T-helper 17 cell (primary cell): ENCODE measurements around the gene FKBP3. TPM values are rescaled to one million over a fixed set of nuclear protein-coding genes. Genes with fewer than 3 reads are reported as not detected.

Experiments used
- ATAC-seq: fragments of 150-1000 bp; cut with Tn5 transposase; 2 replicates; pipeline ENCODE4 v1.10.0; 2021; ENCODE audit warnings: mild to moderate bottlenecking, moderate library complexity
- DNase-seq, 3 donors: peaks; one replicate each; pipeline versions ENCODE4 v3.0.0 to v3.0.0-alpha.2; 2020 to 2021
- H3K9me3 ChIP-seq: one replicate; pipeline ENCODE4 v1.7.0; 2013; ENCODE audit warnings: low read length, mild to moderate bottlenecking; ENCODE audit not compliant: control insufficient read depth, poor library complexity, severe bottlenecking
- H3K27ac Mint-ChIP-seq: one replicate; pipeline ENCODE4 v1.8.0; 2022; ENCODE audit warnings: mild to moderate bottlenecking, moderate library complexity, mixed read lengths
- H3K27me3 Mint-ChIP-seq: one replicate; pipeline ENCODE4 v1.8.0; 2022; ENCODE audit warnings: mixed read lengths
- H3K36me3 Mint-ChIP-seq: one replicate; pipeline ENCODE4 v1.8.0; 2022; ENCODE audit warnings: low read depth, mixed read lengths
- H3K4me1 Mint-ChIP-seq: one replicate; pipeline ENCODE4 v1.8.0; 2022; ENCODE audit warnings: mild to moderate bottlenecking, mixed read lengths
- H3K4me3 Mint-ChIP-seq: one replicate; pipeline ENCODE4 v1.8.0; 2022; ENCODE audit warnings: mild to moderate bottlenecking, moderate library complexity, mixed read lengths
- total RNA-seq, 4 donors: library from RNA in 2 of 4; stranded (reverse) in 2 of 4; gene quantifications; one replicate each; pipeline ENCODE4 v1.2.3 and lab custom pipeline; 2022 to 2026

Gene FKBP3
- total RNA-seq, 2 donors from 2014 or later: 30.1 to 31.4 TPM

DNA sequence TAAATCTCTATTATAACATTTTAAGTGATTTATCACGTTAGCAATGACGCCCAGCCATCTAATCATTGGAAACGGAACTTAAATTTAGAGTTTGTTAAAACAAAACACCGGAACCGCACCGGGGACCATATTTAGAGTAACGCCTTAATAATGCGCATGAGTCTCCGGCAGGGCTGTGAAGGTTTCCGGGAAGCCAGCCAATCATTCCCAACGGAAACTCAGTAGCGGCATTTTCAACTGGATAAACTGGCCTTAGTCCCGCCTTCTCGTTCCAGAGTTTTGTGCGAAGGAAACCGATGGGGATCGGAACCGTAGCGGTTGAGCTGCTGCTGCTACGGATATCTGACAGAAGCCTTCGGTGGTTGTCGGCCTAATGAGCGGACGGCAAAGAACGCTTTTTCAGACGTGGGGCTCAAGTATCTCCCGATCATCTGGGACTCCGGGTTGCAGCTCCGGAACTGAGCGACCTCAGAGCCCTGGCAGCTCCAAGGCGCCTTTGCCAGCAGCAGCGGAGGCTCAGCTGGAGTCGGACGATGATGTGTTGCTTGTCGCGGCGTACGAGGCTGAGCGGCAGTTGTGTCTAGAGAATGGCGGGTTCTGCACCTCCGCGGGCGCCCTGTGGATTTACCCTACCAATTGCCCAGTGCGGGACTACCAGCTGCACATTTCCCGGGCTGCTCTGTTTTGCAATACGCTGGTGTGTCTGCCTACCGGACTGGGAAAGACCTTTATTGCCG is 1.5 kb upstream of the FKBP3 start, which contains the start of gene FANCM:
Gene FANCM, plus strand, starts transcription at position 272 of the 737 bp plus-strand sequence. Its CDS starts 102 bp downstream, at position 374.
- ATAC-seq (peak; percentile 58), DNase-seq (peak; percentile 61 to 79 (median 68))
- no peaks in the 10 kb centered on the region for H3K27me3 Mint-ChIP-seq
- peaks cover 31% of the 10 kb centered on the region for H3K4me1 Mint-ChIP-seq
- H3K27ac Mint-ChIP-seq: peak within 1 kb of the TSS; percentile 99
- H3K36me3 Mint-ChIP-seq: no peaks in the 10 kb centered on the region
- H3K4me3 Mint-ChIP-seq: peak within 1 kb of the TSS; percentile 99
- no peaks in the 10 kb centered on the region for H3K9me3 ChIP-seq

GRCh38 chr14:45135156-45135555 is 875 bp upstream of the FKBP3 start:
- DNase-seq: no peak
- H3K9me3 ChIP-seq: no peaks in the 10 kb centered on the region
- no peak for ATAC-seq
- H3K27ac Mint-ChIP-seq: peak overlapping the region; percentile 99
- no peaks in the 10 kb centered on the region for H3K36me3 Mint-ChIP-seq
- H3K27me3 Mint-ChIP-seq: no peaks in the 10 kb centered on the region
- H3K4me3 Mint-ChIP-seq: peak overlapping the region; percentile 99
- peaks cover 31% of the 10 kb centered on the region for H3K4me1 Mint-ChIP-seq

- peaks cover 28% of the 10 kb centered on the region for H3K4me1 Mint-ChIP-seq
Observed at GRCh38 chr14:45133683-45134050, 614 bp downstream of the FKBP3 start.

DNA sequence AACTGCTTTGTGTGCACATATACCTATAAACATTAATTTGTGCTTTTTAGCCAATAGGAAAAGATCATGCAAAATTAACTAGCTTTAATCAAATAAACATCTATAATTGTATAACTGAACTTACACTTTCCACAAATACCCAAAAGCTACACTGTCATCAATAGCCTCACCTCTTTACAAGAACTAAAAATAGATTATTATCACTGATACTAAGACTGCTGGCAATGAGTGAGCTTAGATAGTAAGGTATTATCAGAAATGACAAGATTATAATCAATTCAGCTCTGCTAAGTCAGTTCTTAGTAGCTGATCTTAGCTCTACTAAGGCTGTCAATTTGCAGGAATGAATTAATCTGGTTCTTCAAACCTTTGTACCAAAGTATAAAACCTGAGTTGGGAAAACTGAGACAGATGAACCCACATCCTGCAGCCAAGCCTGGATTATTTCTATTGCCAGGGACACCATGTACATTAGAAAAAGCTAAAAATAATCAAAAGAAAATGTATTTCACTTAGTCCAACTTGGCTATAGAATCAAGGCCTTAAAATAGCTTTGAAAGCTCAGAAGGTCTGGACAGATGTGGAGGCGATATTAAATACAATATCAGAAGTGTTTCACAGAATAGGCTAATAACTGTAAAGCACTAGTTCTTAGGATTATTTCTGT is 5.2 kb downstream of the FKBP3 start:
- no peak overlapping the region for H3K4me3 Mint-ChIP-seq
- no peaks in the 10 kb centered on the region for H3K9me3 ChIP-seq
- peaks cover 18% of the 10 kb centered on the region for H3K4me1 Mint-ChIP-seq
- no peak overlapping the region for H3K27ac Mint-ChIP-seq
- peaks cover 6% of the 10 kb centered on the region for H3K36me3 Mint-ChIP-seq
- H3K27me3 Mint-ChIP-seq: no peaks in the 10 kb centered on the region
- ATAC-seq (no peak), DNase-seq (no peak)

More at GRCh38 chr14:45133683-45134050, 614 bp downstream of the FKBP3 start:
- ATAC-seq (no peak), DNase-seq (no peak)
- no peaks in the 10 kb centered on the region for H3K36me3 Mint-ChIP-seq
- no peaks in the 10 kb centered on the region for H3K9me3 ChIP-seq
- H3K4me3 Mint-ChIP-seq: peak overlapping the region; percentile 99
- peak overlapping the region; percentile 99 for H3K27ac Mint-ChIP-seq
- H3K27me3 Mint-ChIP-seq: no peaks in the 10 kb centered on the region

GRCh38 chr14:45125754-45126153 is 8.5 kb downstream of the FKBP3 start:
- no peak overlapping the region for H3K4me3 Mint-ChIP-seq
- no peaks in the 10 kb centered on the region for H3K9me3 ChIP-seq
- ATAC-seq: no peak
- DNase-seq: no peak
- H3K4me1 Mint-ChIP-seq: peaks cover 8% of the 10 kb centered on the region
- H3K36me3 Mint-ChIP-seq: peaks cover 6% of the 10 kb centered on the region
- no peak overlapping the region for H3K27ac Mint-ChIP-seq
- H3K27me3 Mint-ChIP-seq: no peaks in the 10 kb centered on the region

- Mint-ChIP-seq H3K27ac (no peak overlapping the region), H3K4me3 (no peak overlapping the region), H3K27me3 (no peaks in the 10 kb centered on the region), H3K36me3 (peaks cover 9% of the 10 kb centered on the region), H3K4me1 (peaks cover 9% of the 10 kb centered on the region)
- DNase-seq (no peak), ATAC-seq (no peak)
- H3K9me3 ChIP-seq: no peaks in the 10 kb centered on the region
Observed at GRCh38 chr14:45123271-45123670, 11.0 kb downstream of the FKBP3 start.

GRCh38 chr14:45120096-45120495 is 14.2 kb downstream of the FKBP3 start:
- peaks cover 3% of the 10 kb centered on the region for H3K36me3 Mint-ChIP-seq
- ATAC-seq (no peak), DNase-seq (no peak)
- no peaks in the 10 kb centered on the region for H3K27me3 Mint-ChIP-seq
- H3K4me3 Mint-ChIP-seq: no peak overlapping the region
- no peaks in the 10 kb centered on the region for H3K9me3 ChIP-seq
- peak overlapping the region; percentile 24 for H3K27ac Mint-ChIP-seq
- H3K4me1 Mint-ChIP-seq: peaks cover 4% of the 10 kb centered on the region

GRCh38 chr14:45118594-45118993 is 15.7 kb downstream of the FKBP3 start:
- DNase-seq: no peak
- H3K27ac Mint-ChIP-seq: no peak overlapping the region
- H3K36me3 Mint-ChIP-seq: peaks cover 5% of the 10 kb centered on the region
- no peak for ATAC-seq
- H3K4me3 Mint-ChIP-seq: no peak overlapping the region
- H3K9me3 ChIP-seq: no peaks in the 10 kb centered on the region
- peaks cover 4% of the 10 kb centered on the region for H3K4me1 Mint-ChIP-seq
- no peaks in the 10 kb centered on the region for H3K27me3 Mint-ChIP-seq

DNA sequence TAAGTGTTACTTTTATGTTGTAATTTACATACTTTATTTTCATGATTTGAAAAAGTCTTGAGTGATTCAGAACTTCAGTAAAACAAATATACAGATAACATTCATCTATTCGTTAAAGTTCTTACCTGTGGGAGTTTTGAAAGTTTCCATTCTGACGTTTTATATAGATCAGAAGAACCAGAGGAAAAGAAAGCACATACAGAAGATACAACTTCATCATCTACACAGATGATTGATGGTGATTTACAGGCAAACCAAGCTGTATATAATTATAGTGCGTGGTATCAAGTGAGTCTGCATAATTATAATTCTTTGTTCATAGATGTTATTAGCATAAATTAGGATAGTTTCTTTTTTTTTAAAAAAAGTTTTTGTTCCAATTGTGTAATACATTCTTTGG is 20.0 kb downstream of the FKBP3 start:
- H3K4me1 Mint-ChIP-seq: peaks cover 10% of the 10 kb centered on the region
- DNase-seq (no peak), ATAC-seq (no peak)
- H3K36me3 Mint-ChIP-seq: peaks cover 9% of the 10 kb centered on the region
- peak overlapping the region; percentile 88 for H3K27ac Mint-ChIP-seq
- H3K9me3 ChIP-seq: no peaks in the 10 kb centered on the region
- no peak overlapping the region for H3K4me3 Mint-ChIP-seq
- H3K27me3 Mint-ChIP-seq: no peaks in the 10 kb centered on the region

DNA sequence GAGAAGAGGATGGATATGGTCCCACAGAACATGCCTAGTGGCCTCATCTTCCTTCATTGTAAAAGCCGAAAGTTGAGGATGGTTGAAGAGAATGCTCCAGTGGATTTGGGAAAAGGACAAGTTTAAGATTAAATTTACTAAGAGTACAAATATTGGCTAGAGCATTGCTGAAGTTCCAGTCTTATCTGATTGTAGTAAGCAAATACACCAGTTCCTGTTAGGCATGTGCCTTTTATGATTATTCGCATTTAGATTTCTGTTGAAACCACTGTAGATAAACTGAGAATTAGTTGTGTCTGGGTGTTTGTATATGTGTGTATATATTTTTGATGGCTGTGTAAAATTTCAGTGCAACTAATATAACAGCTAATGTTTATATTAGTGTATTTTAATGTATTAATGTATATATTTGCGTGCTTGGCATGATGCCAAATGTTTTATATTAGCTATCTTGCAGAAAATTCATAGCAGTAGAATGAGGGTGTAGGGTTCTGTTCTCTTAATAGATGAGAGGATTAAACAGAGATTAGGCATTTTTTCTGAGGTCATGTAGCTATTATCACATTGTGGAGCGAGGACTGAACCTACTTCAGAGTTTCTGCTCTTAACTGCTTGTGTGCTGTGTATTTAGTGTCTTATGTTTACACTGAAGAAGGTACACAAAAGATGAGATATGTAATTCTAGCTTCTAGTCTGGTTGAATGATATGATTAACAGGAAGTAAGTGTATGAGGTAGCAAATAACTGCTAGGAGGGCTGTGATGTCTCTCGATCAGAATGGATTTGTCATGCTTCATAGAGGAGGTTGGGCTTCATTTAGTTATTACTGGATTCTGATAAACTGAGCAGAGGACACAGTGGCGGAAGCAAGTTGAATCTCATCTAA is 21.1 kb downstream of the FKBP3 start:
- H3K27me3 Mint-ChIP-seq: no peaks in the 10 kb centered on the region
- peak overlapping the region; percentile 88 for H3K27ac Mint-ChIP-seq
- ATAC-seq (no peak), DNase-seq (no peak)
- peak overlapping the region; percentile 59 for H3K4me3 Mint-ChIP-seq
- peaks cover 12% of the 10 kb centered on the region for H3K36me3 Mint-ChIP-seq
- no peaks in the 10 kb centered on the region for H3K9me3 ChIP-seq
- H3K4me1 Mint-ChIP-seq: peaks cover 13% of the 10 kb centered on the region

DNA sequence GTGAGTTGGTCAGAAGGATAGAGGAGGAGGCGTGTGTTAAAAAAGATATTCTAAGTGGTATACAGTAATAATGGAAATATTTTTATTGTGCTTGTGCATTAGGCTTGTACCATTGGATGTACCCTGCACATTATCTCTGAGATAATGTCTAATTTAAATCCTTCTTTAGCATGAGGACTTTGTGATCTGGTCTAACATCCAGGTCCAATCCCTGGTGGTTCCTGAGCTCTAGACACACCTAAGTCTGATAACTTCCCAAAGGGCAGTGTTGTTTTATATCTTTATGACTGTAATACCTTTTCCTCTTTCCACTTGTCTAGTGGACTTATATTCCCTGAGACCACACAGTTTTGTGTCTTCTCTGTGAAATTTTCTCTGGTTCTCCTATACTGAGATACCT is 29.7 kb downstream of the FKBP3 start:
- H3K4me1 Mint-ChIP-seq: peaks cover 7% of the 10 kb centered on the region
- H3K27me3 Mint-ChIP-seq: no peaks in the 10 kb centered on the region
- H3K27ac Mint-ChIP-seq: no peak overlapping the region
- ATAC-seq (no peak), DNase-seq (no peak)
- H3K9me3 ChIP-seq: no peaks in the 10 kb centered on the region
- peaks cover 8% of the 10 kb centered on the region for H3K36me3 Mint-ChIP-seq
- H3K4me3 Mint-ChIP-seq: no peak overlapping the region

DNA sequence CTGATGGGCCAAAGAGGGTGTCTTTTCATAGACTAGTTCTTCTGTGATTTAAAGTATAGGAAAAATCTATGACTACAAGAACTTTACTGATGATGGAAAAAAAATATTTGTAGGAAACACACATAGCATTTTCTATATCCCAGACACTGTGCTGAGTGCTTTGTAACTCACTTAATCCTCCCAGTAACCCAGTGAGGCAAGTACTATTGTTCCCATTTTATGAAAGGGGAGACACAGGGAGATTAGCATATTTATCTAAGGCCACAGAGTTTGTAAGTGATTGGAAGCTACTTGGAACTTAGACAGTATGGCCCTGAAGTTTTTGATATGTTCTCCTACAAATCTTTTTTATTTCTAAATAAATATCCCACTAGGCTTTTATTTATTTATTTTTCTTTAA is 30.5 kb downstream of the FKBP3 start:
- Mint-ChIP-seq H3K27me3 (no peaks in the 10 kb centered on the region), H3K27ac (no peak overlapping the region), H3K4me3 (no peak overlapping the region), H3K36me3 (peaks cover 6% of the 10 kb centered on the region), H3K4me1 (peaks cover 5% of the 10 kb centered on the region)
- ATAC-seq (no peak), DNase-seq (no peak)
- no peaks in the 10 kb centered on the region for H3K9me3 ChIP-seq

DNA sequence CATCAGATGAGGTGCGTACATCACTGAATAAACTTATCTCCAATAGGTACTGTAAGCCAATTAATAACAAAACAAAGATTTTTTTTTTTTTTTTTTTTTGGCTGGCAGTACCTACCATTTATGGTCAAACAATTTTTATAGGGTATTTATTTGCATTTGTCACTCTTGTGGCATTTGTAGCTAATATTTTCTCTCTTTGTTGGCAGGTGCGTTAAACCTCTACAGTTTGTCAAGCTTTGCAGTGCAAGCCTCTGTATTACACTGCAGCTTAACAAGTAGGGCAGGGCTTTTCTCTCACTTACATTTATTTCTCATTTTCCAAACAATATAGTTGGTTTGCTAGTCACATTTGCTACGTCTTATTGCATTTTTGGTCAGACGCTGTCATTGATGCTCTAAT is 38.1 kb downstream of the FKBP3 start:
- ATAC-seq (no peak), DNase-seq (no peak)
- no peaks in the 10 kb centered on the region for H3K9me3 ChIP-seq
- no peak overlapping the region for H3K27ac Mint-ChIP-seq
- H3K4me1 Mint-ChIP-seq: peaks cover 15% of the 10 kb centered on the region
- peaks cover 8% of the 10 kb centered on the region for H3K36me3 Mint-ChIP-seq
- H3K4me3 Mint-ChIP-seq: no peak overlapping the region
- no peaks in the 10 kb centered on the region for H3K27me3 Mint-ChIP-seq
